GM21723 (cell line): ENCODE results near the gene EIF2B1.

Source experiments
- ATAC-seq: cut with Tn5 transposase; IDR thresholded peaks from one replicate; pipeline ENCODE4 v1.9.1; 2021; ENCODE audit warnings: mild to moderate bottlenecking, moderate library complexity; ENCODE audit not compliant: unreplicated experiment

Gene EIF2B1

GRCh38 chr12:123571343-123571813 is 62.1 kb downstream of the EIF2B1 start:
- ATAC-seq, result no peak
